GM12874 (cell line): Measurements from ENCODE around the gene EMC6.

Source experiments
- TF ChIP-seq, protein P1 (sequence below): IDR thresholded peaks from 2 replicates; pipeline ENCODE4 v1.5.1; 2011; ENCODE audit warnings: low read depth, mild to moderate bottlenecking, control low read depth, low read length, moderate library complexity; ENCODE audit not compliant: insufficient read depth

Gene EMC6

DNA sequence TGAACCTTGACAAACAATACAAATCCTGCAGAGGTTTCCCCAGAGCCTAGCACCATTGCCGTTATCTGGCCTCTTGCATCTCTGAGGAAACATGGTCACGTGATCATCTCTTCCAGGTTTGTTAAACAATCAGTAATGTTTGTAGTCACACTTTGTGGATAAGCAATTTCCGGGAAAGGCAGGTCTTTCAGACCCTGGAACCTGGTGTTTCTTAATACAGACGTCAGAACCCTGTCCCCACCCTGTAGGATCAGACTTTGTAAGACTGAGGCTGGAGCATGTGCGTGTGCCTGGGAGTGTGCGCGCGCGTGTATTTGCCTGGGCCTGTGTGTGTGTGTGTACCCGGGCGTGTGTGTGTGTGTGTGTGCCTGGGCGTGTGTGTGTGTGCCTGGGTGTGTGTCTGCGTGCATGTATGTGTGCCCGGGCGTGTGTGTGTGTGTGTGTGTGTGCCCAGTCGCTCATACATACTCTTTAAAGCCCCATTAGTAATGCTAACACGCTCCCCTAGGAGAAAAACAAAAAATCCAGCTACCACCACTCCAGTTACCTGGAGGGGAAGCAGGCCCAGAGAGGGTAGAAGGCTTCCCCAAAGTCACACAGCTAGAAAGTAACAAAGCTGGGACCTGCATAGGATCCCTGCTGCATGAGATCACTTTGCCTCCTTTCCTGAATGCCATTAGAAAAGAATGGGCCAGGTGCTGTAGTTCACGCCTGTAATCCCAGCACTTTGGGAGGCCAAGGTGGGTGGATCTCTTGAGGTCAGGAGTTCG is 26.7 kb upstream of the EMC6 start:
- TF ChIP-seq, protein P1, sequence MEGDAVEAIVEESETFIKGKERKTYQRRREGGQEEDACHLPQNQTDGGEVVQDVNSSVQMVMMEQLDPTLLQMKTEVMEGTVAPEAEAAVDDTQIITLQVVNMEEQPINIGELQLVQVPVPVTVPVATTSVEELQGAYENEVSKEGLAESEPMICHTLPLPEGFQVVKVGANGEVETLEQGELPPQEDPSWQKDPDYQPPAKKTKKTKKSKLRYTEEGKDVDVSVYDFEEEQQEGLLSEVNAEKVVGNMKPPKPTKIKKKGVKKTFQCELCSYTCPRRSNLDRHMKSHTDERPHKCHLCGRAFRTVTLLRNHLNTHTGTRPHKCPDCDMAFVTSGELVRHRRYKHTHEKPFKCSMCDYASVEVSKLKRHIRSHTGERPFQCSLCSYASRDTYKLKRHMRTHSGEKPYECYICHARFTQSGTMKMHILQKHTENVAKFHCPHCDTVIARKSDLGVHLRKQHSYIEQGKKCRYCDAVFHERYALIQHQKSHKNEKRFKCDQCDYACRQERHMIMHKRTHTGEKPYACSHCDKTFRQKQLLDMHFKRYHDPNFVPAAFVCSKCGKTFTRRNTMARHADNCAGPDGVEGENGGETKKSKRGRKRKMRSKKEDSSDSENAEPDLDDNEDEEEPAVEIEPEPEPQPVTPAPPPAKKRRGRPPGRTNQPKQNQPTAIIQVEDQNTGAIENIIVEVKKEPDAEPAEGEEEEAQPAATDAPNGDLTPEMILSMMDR, result no peak

DNA sequence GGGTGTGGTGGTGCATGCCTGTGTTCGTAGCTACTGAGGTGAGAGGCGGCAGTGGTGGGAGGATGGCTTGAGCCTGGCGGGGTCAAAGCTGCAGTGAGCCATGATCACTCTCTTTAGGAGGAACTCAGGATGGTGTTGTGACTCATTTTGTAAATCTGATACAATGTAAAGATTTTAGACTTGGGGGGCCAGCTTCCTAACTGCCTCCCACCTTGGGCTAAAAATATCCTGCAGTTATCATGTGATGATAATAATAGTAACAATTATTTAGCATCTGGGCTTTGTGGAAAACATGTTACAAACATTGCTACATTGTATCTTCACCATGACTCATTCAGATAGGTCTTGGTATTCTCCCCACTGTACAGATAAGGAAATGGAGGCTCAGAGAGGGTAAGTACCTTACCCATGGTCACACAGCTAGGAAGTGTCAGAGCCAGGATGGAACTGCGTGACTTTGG is 24.7 kb upstream of the EMC6 start:
- TF ChIP-seq, protein P1, result no peak

DNA sequence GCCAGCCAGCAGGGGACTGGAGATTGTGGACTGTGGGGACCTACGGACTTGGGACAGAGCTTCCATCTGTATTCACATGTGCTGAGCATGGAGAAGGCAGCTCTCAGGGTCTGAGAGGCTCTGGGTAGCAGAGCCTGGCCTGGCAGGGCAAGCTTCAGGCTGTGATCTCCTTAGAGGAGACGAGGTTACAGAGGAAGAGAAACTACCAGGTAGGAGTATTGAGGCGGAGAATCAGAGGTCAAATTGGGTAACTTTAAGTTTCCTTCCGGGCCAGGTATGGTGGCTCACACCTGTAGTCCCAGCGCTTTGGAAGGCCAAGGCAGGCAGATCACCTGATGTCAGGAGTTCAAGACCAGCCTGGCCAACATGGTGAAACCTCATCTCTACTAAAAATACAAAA is 23.3 kb upstream of the EMC6 start:
- TF ChIP-seq, protein P1, result no peak

DNA sequence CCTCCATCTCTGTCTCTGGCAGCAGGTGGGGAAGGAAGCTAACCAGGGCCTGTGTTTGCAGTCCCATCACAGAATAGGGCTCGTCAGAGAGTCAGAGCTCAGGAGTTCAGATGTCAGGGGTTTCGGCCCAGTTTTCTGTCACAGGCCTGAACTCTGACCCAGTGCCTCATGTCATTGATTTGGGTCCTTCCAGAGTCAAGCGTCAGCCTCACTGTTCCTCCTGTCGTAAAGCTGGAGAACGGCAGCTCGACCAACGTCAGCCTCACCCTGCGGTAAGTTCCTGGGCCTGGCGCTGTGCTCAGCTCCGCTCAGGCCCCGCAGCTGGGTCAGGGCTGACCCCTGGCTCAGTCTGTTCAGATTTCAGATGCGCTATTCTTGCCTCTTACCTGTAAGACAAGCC is 21.4 kb upstream of the EMC6 start:
- TF ChIP-seq, protein P1, result no peak

DNA sequence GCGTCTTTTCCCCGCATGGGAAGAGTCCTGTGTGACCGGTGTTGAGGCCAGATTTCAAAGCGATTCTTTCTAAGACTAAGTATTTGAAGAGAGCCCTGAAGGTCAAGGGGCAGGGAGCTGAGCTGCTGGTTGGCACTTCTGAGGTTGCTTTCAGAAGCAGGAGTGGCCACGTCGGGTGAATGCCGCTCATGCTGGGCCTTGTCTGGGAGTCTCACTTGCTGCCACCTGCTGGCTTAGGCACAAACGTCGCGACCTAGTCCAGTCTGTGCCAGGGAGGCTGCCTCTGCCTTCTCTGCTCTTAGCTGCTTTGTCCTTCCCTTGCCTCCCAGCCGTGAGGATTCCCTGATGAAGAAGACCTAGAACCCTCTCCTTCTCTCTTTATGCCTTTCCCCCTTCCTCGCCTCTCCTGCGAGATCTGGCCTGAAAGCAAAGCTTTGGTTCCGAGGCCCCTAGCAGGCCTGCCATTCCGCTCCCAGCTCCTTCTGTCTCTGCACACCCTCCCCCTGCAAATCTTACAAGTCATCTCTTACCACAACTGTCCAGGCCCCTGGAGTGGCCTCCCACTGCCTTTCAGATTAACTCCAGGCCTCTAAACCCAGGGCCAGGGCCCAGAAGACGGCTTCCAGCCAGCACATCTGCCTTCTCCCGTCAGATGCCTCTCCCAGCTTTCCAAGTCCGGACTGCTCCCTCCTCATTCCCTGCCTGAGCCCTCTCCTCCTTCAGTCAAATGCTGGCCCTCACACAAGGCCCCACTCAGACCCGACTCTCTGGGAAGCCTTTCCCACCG is 20.6 kb upstream of the EMC6 start:
- TF ChIP-seq, protein P1, result peak; percentile 61

DNA sequence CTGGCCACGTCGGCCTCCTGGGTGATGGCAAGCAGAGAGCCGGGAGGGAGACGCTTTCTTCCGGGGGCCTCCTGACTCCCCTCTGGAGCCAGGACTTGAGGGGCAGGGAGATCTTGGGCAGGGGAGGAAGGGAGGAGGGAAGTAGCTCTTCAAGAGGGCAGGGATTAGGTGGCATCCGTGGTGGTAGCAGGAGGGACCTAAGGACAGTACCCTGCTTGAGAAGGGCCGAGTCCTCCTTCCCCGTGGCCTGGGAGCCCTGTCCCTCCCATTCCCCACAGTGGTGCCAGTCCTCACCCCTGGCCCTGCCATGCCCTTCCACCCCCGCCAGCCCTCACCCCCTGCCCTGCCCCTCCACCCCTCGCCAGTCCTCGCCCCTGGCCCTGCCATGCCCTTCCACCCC is 12.8 kb upstream of the EMC6 start:
- TF ChIP-seq, protein P1, result no peak

DNA sequence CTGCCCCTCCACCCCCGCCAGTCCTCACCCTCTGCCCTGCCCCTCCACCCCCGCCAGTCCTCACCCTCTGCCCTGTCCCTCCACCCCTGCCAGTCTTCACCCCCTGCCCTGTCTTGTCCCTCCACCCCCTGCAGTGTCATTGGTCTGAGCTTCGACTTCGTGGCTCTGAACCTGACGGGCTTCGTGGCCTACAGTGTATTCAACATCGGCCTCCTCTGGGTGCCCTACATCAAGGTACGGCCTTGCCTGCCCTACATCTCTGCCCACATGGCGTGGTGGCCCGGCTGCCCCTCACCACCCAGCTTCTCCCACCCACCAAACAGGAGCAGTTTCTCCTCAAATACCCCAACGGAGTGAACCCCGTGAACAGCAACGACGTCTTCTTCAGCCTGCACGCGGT is 12.3 kb upstream of the EMC6 start:
- TF ChIP-seq, protein P1, result no peak
